Esophagus muscularis mucosa (tissue), 4 donors: ENCODE results near the gene IGFBP7. TPM values are rescaled to one million over a fixed set of nuclear protein-coding genes. Genes with fewer than 3 reads are reported as not detected.
"Not testable (repeated sequence)": the region's sequence is repeated elsewhere in the genome, so short reads cannot be mapped to it uniquely, and the experiment has no call there.

ENCODE experiments used
- DNase-seq: peaks from one replicate; pipeline ENCODE4 v3.0.0-alpha.2; 2017; ENCODE audit errors: extremely low spot score
- H3K27ac ChIP-seq, 4 donors: fragments of 200-600 bp; sonication (generic); replicated peaks in 1 of 4; 1 replicate in 3 of 4; 2 replicates in 1 of 4; pipeline ENCODE4 v1.5.1; 2016 to 2019; ENCODE audit warnings: mild to moderate bottlenecking in 1 of 4
- H3K27me3 ChIP-seq, 4 donors: fragments of 200-600 bp; sonication (generic); one replicate each; pipeline versions ENCODE4 v1.5.1 to v1.6.0; 2016 to 2019
- H3K36me3 ChIP-seq, 4 donors: fragments of 200-600 bp; sonication (generic); one replicate each; pipeline ENCODE4 v1.5.1; 2016 to 2019
- H3K4me1 ChIP-seq, 4 donors: fragments of 200-600 bp; sonication (generic); one replicate each; pipeline ENCODE4 v1.5.1; 2016 to 2019
- H3K4me3 ChIP-seq, 4 donors: fragments of 200-600 bp; sonication (generic); 1 replicate in 2 of 4; 2 replicates in 2 of 4; pipeline ENCODE4 v1.5.1; 2016 to 2019; ENCODE audit warnings: mild to moderate bottlenecking in 4 of 4, moderate library complexity in 1 of 4
- H3K9me3 ChIP-seq, 4 donors: fragments of 200-600 bp; sonication (generic); 1 replicate in 3 of 4; 2 replicates in 1 of 4; pipeline ENCODE4 v1.5.1; 2016 to 2019
- EP300 ChIP-seq: sonication (generic); formaldehyde crosslinking; IDR thresholded peaks from one replicate; pipeline ENCODE4 v1.6.1; 2017; ENCODE audit warnings: antibody characterized with exemption
- POLR2A ChIP-seq: fragments of 450-650 bp; IDR thresholded peaks from one replicate; pipeline ENCODE4 v1.6.1; 2017; ENCODE audit warnings: antibody characterized with exemption, moderate library complexity, mild to moderate bottlenecking, low read depth
- POLR2AphosphoS5 ChIP-seq, 2 donors: sonication (generic); formaldehyde crosslinking; IDR thresholded peaks; one replicate each; pipeline ENCODE4 v1.6.1; 2017; ENCODE audit warnings: antibody characterized with exemption in 2 of 2
- WGBS: methylation state at CpG from one replicate; pipeline ENCODE4 v1.1.5; 2018; 5-methylcytosine and 5-hydroxymethylcytosine counted together
- intact Hi-C: fragments of 100-400 bp; cut with DNase I; formaldehyde crosslinking; loops from one replicate; pipeline ENCODE4 v1.15.1; 2023
- total RNA-seq, 4 donors: library from RNA; depleted of rRNA; stranded (reverse); fragments of >200 nt; gene quantifications; one replicate each; pipeline versions ENCODE4 v1.1.0 to v1.2.1, GENCODE V29; 2016
- TF ChIP-seq, protein P1 (sequence below), 3 experiments: fragments of 200-600 bp in 2 of 3; fragments of 450-650 bp in 1 of 3; sonication (generic) in 2 of 3; IDR thresholded peaks; one replicate each; pipeline ENCODE4 v1.5.1; 2017 to 2019; ENCODE audit warnings: antibody characterized with exemption in 3 of 3, mild to moderate bottlenecking in 2 of 3, moderate library complexity in 1 of 3

Gene IGFBP7
- total RNA-seq, 4 donors from 2014 or later: 712 to 1,070 (median 762) TPM

DNA sequence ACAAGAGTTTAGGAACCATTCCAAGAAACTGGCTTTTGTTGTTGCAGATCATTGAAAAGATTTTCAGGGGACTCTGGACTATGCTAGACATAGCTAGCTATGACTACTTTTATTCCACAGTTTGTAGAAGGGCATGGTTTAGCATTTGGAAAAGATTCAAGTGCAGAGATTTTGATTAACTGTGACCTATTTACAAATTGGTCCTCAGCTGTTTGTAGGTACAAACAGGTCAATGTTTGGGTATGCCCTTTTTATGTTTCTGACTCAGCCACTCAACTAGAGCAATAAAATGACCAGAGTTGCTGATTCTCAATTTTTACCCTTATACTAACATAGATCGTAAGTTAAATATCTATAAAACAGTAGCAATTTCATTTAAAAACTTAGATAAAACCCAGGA is 46.7 kb downstream of the IGFBP7 start:
- DNase-seq: no peak
- TF ChIP-seq POLR2AphosphoS5 (IDR thresholded peaks at IDR 0.05) (no peak), POLR2A (no peak), EP300 (no peak)
- TF ChIP-seq, protein P1, sequence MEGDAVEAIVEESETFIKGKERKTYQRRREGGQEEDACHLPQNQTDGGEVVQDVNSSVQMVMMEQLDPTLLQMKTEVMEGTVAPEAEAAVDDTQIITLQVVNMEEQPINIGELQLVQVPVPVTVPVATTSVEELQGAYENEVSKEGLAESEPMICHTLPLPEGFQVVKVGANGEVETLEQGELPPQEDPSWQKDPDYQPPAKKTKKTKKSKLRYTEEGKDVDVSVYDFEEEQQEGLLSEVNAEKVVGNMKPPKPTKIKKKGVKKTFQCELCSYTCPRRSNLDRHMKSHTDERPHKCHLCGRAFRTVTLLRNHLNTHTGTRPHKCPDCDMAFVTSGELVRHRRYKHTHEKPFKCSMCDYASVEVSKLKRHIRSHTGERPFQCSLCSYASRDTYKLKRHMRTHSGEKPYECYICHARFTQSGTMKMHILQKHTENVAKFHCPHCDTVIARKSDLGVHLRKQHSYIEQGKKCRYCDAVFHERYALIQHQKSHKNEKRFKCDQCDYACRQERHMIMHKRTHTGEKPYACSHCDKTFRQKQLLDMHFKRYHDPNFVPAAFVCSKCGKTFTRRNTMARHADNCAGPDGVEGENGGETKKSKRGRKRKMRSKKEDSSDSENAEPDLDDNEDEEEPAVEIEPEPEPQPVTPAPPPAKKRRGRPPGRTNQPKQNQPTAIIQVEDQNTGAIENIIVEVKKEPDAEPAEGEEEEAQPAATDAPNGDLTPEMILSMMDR (IDR thresholded peaks at IDR 0.05): no peak
- H3K4me3 ChIP-seq: no peak overlapping the region
- no peaks in the 10 kb centered on the region for H3K9me3 ChIP-seq
- H3K27ac ChIP-seq: peak overlapping the region; percentile 21 to 82 (median 68)
- intact Hi-C loops: no loop called here
- no peaks in the 10 kb centered on the region for H3K27me3 ChIP-seq
- 93% methylated on average over 1 of the region's 1 CpG for WGBS
- H3K36me3 ChIP-seq: peaks cover 0 to 7% (median 0%) of the 10 kb centered on the region in 4 donors
- H3K4me1 ChIP-seq: peaks cover 65 to 81% (median 73%) of the 10 kb centered on the region in 4 donors

DNA sequence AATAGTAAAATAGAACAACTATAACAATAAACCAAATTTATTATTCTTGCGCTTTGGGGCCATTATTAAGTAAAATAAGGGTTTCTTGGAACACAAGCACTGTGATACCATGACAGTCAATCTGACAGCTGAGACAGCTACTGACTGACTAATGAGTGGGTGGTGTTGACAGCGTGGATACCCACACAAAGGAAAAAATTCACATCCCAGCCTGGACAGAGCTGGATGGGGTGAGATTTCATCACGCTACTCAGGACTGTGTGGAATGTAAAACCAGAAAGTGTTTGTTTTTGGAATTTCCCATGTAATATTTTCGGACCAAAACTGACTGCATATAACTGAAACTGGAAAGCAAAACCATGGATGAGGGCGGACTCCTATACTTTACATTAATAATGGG is 48.8 kb downstream of the IGFBP7 start:
- peak overlapping the region in 2 of 4 donors; percentile 22 to 82 for H3K27ac ChIP-seq
- DNase-seq: no peak
- intact Hi-C loops: no loop called here
- H3K9me3 ChIP-seq: no peaks in the 10 kb centered on the region
- H3K36me3 ChIP-seq: no peaks in the 10 kb centered on the region
- H3K27me3 ChIP-seq: no peaks in the 10 kb centered on the region
- TF ChIP-seq, protein P1 (IDR thresholded peaks at IDR 0.05): no peak
- TF ChIP-seq EP300 (no peak), POLR2A (no peak)
- peaks cover 73 to 89% (median 84%) of the 10 kb centered on the region in 4 donors for H3K4me1 ChIP-seq
- no peak overlapping the region for H3K4me3 ChIP-seq
- 63% methylated on average over 5 of the region's 5 CpGs for WGBS

DNA sequence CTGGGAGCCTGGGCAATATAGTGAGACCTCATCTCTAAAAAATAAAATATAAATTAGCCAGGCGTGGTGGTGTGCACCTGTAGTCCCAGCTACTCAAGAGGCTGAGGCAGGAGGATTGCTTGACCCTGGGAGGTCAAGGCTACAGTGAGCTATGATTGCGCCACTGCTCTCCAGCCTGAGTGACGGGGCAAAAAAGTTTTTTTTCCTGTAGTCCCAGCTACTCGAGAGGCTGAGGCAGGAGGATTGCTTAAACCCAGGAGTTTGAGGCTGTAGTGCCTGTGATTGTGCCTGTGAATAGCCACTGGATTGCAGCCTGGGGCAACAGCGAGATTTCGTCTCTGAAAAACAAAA is 49.5 kb downstream of the IGFBP7 start:
- not testable (repeated sequence) for DNase-seq
- 95% methylated on average over 6 of the region's 6 CpGs for WGBS
- peak overlapping the region in 3 of 4 donors; percentile 1 to 82 (median 9) for H3K27ac ChIP-seq

DNA sequence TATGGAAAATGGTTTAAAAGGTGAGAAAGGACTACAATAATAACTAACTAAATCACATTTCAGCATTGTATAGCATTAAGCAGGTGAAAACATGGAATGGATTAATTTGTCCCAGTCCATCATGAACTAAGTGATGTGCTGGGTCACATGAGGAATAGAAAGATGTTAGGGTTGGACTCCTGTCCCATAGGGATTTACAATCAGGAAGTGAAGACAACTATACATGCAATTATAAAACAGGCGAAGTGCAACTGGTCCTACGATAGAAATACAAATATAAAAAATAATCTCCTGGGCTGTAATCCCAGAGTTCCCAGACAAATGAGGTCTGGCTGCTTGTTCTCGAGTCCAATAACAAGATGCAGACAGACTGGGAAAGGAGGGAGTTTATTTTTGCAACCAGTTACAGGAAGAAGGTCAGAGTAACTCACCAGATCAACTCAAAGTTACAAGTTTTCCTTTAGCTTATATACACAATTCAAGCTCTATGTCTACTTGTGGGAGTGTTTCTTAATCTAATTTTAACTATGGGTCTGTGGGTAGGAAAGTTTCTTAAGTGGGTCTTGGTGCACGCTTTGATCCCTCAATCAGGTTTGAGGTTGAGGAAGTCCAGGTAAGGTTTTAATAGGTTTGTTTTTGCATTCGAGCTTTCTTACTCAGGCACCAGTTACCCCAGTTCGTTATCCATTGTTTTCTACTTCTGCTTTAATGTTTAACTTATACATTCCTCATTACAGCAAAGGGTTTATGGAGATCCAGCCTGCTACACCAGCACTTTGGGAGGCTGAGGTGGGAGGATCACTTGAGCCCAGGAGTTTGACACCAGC is 50.1 kb downstream of the IGFBP7 start:
- Histone ChIP-seq H3K9me3 (no peaks in the 10 kb centered on the region), H3K27me3 (no peaks in the 10 kb centered on the region), H3K4me1 (peaks cover 69 to 87% (median 79%) of the 10 kb centered on the region in 4 donors), H3K36me3 (no peaks in the 10 kb centered on the region), H3K4me3 (no peak overlapping the region), H3K27ac (peak overlapping the region in 3 of 4 donors; percentile 1 to 82 (median 9))
- TF ChIP-seq EP300 (no peak), POLR2A (no peak)
- TF ChIP-seq, protein P1 (IDR thresholded peaks at IDR 0.05): no peak
- intact Hi-C loops: no loop called here
- WGBS: 57% methylated on average over 6 of the region's 6 CpGs
- no peak for DNase-seq

More for the DNA sequence above, 49.5 kb downstream of the IGFBP7 start:
- intact Hi-C loops, H3K27me3 ChIP-seq, H3K9me3 ChIP-seq, H3K4me3 ChIP-seq, H3K36me3 ChIP-seq: not testable (repeated sequence)
- peaks cover 72 to 89% (median 83%) of the 10 kb centered on the region in 4 donors for H3K4me1 ChIP-seq

DNA sequence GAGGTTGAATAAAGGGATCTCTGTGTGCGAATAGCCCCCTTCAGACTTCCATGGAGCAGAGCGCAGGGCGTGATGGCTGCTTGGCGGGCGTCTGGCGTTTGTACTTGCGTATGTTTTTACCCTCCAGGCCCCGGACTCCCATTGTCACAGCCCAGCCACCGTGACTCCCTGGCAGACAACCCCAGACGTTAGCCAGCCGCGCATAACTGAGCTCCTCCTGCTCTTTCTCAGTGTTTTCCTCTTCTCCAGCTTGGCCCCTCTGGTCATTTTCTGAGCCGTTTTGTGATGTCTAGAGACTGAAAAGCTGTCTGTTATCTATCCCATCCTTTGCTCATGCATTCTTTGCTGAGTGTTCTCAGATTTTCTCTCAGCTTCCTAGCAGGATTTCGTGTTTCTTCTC is 54.3 kb downstream of the IGFBP7 start:
- H3K27me3 ChIP-seq: no peaks in the 10 kb centered on the region
- DNase-seq: no peak
- H3K27ac ChIP-seq: peak overlapping the region; percentile 12 to 44 (median 40)
- 56% methylated on average over 14 of the region's 14 CpGs for WGBS
- no peaks in the 10 kb centered on the region for H3K9me3 ChIP-seq
- no peaks in the 10 kb centered on the region for H3K36me3 ChIP-seq
- TF ChIP-seq POLR2A (no peak), EP300 (no peak), POLR2AphosphoS5 (IDR thresholded peaks at IDR 0.05) (no peak)
- TF ChIP-seq, protein P1 (IDR thresholded peaks at IDR 0.05): no peak
- intact Hi-C loops: no loop called here
- peak overlapping the region in 1 of 4 donors; percentile 11 for H3K4me3 ChIP-seq
- peaks cover 56 to 76% (median 62%) of the 10 kb centered on the region in 4 donors for H3K4me1 ChIP-seq
